HepG2 (cell line): ENCODE data around the gene NMRAL1. TPM values are rescaled to one million over a fixed set of nuclear protein-coding genes. Genes with fewer than 3 reads are reported as not detected.

ENCODE experiments used
- ATAC-seq: fragments of 200-7000 bp; cut with Tn5 transposase; 3 replicates; pipeline ENCODE4 v1.9.1; 2020; ENCODE audit warnings: mild to moderate bottlenecking, moderate library complexity
- BruUV-seq: library from RNA; stranded (reverse); fragments of 400-500 nt; replicated peaks from 2 replicates; lab custom pipeline; 2021; lab: Mats Ljungman, UMichigan
- CTCF ChIA-PET: fragments of 300-600 bp; formaldehyde crosslinking; extraction: SDS; loops from one replicate; lab custom pipeline; 2021; ENCODE audit warnings: low total read pairs, inconsistent platforms, low intra/inter-chr PET ratio; lab: Yijun Ruan, JAX
- POLR2A ChIA-PET: fragments of 350-600 bp; sonication (Branson Sonifier 250); formaldehyde crosslinking; loops from one replicate; lab custom pipeline; 2020; ENCODE audit warnings: antibody characterized with exemption, inconsistent platforms; lab: Yijun Ruan, JAX
- DNase-seq: peaks from one replicate; pipeline ENCODE4 v3.0.0-alpha.2; 2015; ENCODE audit warnings: low spot score
- FAIRE-seq: peaks from 3 replicates; lab custom pipeline; 2011; peaks lifted over from hg19 to GRCh38; lab: Jason Lieb, UNC
- H2AFZ ChIP-seq: one replicate; pipeline ENCODE4 v1.6.1; 2011; ENCODE audit warnings: low read length, inconsistent platforms
- H3K27ac ChIP-seq: fragments of 300-600 bp; 3 replicates; pipeline ENCODE4 v1.8.0; 2011; ENCODE audit warnings: mixed run types, mild to moderate bottlenecking, mixed read lengths, low read length, inconsistent platforms; ENCODE audit not compliant: insufficient read depth; ENCODE audit errors: extremely low read length
- H3K27me3 ChIP-seq, 2 experiments: fragments of 200-600 bp in 1 of 2; 2 replicates in 1 of 2; 3 replicates in 1 of 2; pipeline versions ENCODE4 v1.6.0 to v1.8.0; 2011; ENCODE audit warnings: low read length in 2 of 2, mild to moderate bottlenecking in 2 of 2, moderate library complexity in 2 of 2, inconsistent platforms in 1 of 2; ENCODE audit not compliant: insufficient read depth in 2 of 2, control insufficient read depth in 1 of 2
- H3K36me3 ChIP-seq, 2 experiments: fragments of 200-600 bp in 1 of 2; replicated peaks in 1 of 2; 2 replicates in 1 of 2; 3 replicates in 1 of 2; pipeline versions ENCODE4 v1.5.1 to v1.8.0; 2011; ENCODE audit warnings: low read length in 2 of 2, inconsistent platforms in 1 of 2; ENCODE audit not compliant: insufficient read depth in 2 of 2, control insufficient read depth in 1 of 2
- H3K4me1 ChIP-seq: 2 replicates; pipeline ENCODE4 v1.5.1; 2012; ENCODE audit warnings: low read length, inconsistent platforms; ENCODE audit not compliant: insufficient read depth
- H3K4me2 ChIP-seq: 2 replicates; pipeline ENCODE4 v1.6.0; 2011; ENCODE audit warnings: low read depth, low read length, inconsistent platforms
- H3K4me3 ChIP-seq, 3 experiments: fragments of 200-600 bp in 1 of 3; sonication (generic), shearing (Covaris generic) in 1 of 3; replicated peaks in 1 of 3; 2 replicates each; pipeline ENCODE4 v1.5.1; 2011 to 2016; ENCODE audit warnings: low read length in 3 of 3, inconsistent platforms in 2 of 3, low read depth in 2 of 3, mild to moderate bottlenecking in 2 of 3, control low read depth in 1 of 3, mixed read lengths in 1 of 3; ENCODE audit not compliant: insufficient read depth in 1 of 3
- H3K79me2 ChIP-seq: one replicate; pipeline ENCODE4 v1.6.1; 2011; ENCODE audit warnings: low read length, inconsistent platforms; ENCODE audit not compliant: insufficient read depth
- H3K9ac ChIP-seq: 2 replicates; pipeline ENCODE4 v1.6.0; 2011; ENCODE audit warnings: mild to moderate bottlenecking, low read depth, low read length, inconsistent platforms; ENCODE audit not compliant: insufficient read depth
- H3K9me3 ChIP-seq: 2 replicates; pipeline ENCODE4 v1.5.1; 2012; ENCODE audit warnings: mild to moderate bottlenecking, low read length
- H4K20me1 ChIP-seq: 2 replicates; pipeline ENCODE4 v1.6.0; 2011; ENCODE audit warnings: inconsistent platforms, mild to moderate bottlenecking, low read length, moderate library complexity; ENCODE audit not compliant: insufficient read depth
- CEBPB ChIP-seq: IDR thresholded peaks from 2 replicates; pipeline ENCODE4 v1.6.1; 2011; ENCODE audit warnings: low read depth, low read length, improper control_type of control experiment, borderline replicate concordance
- ETV6 ChIP-seq: sonication (generic); formaldehyde crosslinking; conservative IDR thresholded peaks from 2 replicates; pipeline ENCODE4 v1.4.0; 2020; ENCODE audit warnings: missing genetic modification reagents
- FOSL2 ChIP-seq: sonication (generic); formaldehyde crosslinking; IDR thresholded peaks from 2 replicates; pipeline ENCODE4 v1.4.0; 2020; ENCODE audit warnings: missing genetic modification reagents
- IRF2 ChIP-seq: IDR thresholded peaks from 2 replicates; pipeline ENCODE4 v1.6.1; 2018; ENCODE audit warnings: missing genetic modification reagents, missing compliant biosample characterization
- MTF1 ChIP-seq: sonication (generic); formaldehyde crosslinking; IDR thresholded peaks from 2 replicates; pipeline ENCODE4 v1.5.0; 2020; ENCODE audit warnings: missing genetic modification reagents
- NCOA2 ChIP-seq: sonication (generic); formaldehyde crosslinking; IDR thresholded peaks from 2 replicates; pipeline ENCODE4 v1.8.0; 2022; ENCODE audit warnings: inconsistent platforms
- POLR2AphosphoS2 ChIP-seq: IDR thresholded peaks from 2 replicates; pipeline ENCODE4 v1.6.1; 2011; ENCODE audit warnings: low read depth, low read length, improper control_type of control experiment
- ZFAT ChIP-seq: sonication (generic); formaldehyde crosslinking; conservative IDR thresholded peaks from 2 replicates; pipeline ENCODE4 v1.8.1; 2023; ENCODE audit warnings: missing genetic modification reagents, inconsistent platforms
- ZNF326 ChIP-seq: sonication (generic); formaldehyde crosslinking; IDR thresholded peaks from 2 replicates; pipeline ENCODE4 v1.4.0; 2020; ENCODE audit warnings: missing genetic modification reagents, borderline replicate concordance
- ZNF333 ChIP-seq: sonication (generic); formaldehyde crosslinking; IDR thresholded peaks from 2 replicates; pipeline ENCODE4 v1.4.0; 2020; ENCODE audit warnings: mild to moderate bottlenecking, missing genetic modification reagents, borderline replicate concordance
- ZNF546 ChIP-seq: sonication (generic); formaldehyde crosslinking; conservative IDR thresholded peaks from 2 replicates; pipeline ENCODE4 v1.8.1; 2023; ENCODE audit warnings: mild to moderate bottlenecking, missing genetic modification reagents
- ZSCAN9 ChIP-seq: IDR thresholded peaks from 2 replicates; pipeline ENCODE4 v1.6.1; 2016; ENCODE audit warnings: borderline replicate concordance
- WGBS: methylation state at CpG from one replicate; pipeline ENCODE4 v1.1.6; 2017; ENCODE audit warnings: low lambda C conversion rate; 5-methylcytosine and 5-hydroxymethylcytosine counted together
- in situ Hi-C: cut with HindIII; loops from 2 replicates; pipeline ENCODE4 v1.10.0; 2017; ENCODE audit warnings: low pct_unique_long_range_greater_than_20kb; ENCODE audit not compliant: extremely low pct_ligation_motif_present
- intact Hi-C: fragments of 100-400 bp; cut with micrococcal nuclease; formaldehyde crosslinking; loops from one replicate; pipeline ENCODE4 v1.10.0; 2022; ENCODE audit not compliant: unreplicated experiment
- polyA plus RNA-seq, 8 experiments: library from polyadenylated mRNA; depleted of rRNA in 3 of 8; stranded (reverse) in 7 of 8; unstranded in 1 of 8; fragments of >200 nt; fragmentation: Illumina TruSeq in 4 of 8; extraction: Trizol in 4 of 8; gene quantifications; 2 replicates each; pipeline versions ENCODE4 v1.2.1 to v1.2.3, GENCODE V29; 2011 to 2016; ENCODE audit warnings: low read depth in 4 of 8, missing spikeins in 1 of 8, mixed read lengths in 1 of 8; ENCODE audit not compliant: insufficient read depth in 1 of 8
- total RNA-seq, 5 experiments: library from RNA; depleted of rRNA; stranded (reverse); fragments of >200 nt; fragmentation: Illumina TruSeq; extraction: Trizol; gene quantifications; 2 replicates each; pipeline ENCODE4 v1.2.3, GENCODE V29; 2016; ENCODE audit warnings: low read depth in 1 of 5
- TF ChIP-seq, protein P1 (sequence below): sonication (generic); formaldehyde crosslinking; conservative IDR thresholded peaks from 2 replicates; pipeline ENCODE4 v1.8.0; 2022; ENCODE audit warnings: missing genetic modification reagents
- TF ChIP-seq, protein P2 (sequence below): sonication (generic); formaldehyde crosslinking; IDR thresholded peaks from 2 replicates; pipeline ENCODE4 v1.9.0; 2021; ENCODE audit warnings: missing genetic modification reagents, borderline replicate concordance
- TF ChIP-seq, protein P3 (sequence below): sonication (generic); formaldehyde crosslinking; IDR thresholded peaks from 2 replicates; pipeline ENCODE4 v1.4.0; 2020; ENCODE audit warnings: missing genetic modification reagents, mild to moderate bottlenecking, borderline replicate concordance
- TF ChIP-seq, protein P4 (sequence below): sonication (generic); formaldehyde crosslinking; IDR thresholded peaks from 2 replicates; pipeline ENCODE4 v1.5.1; 2020; ENCODE audit warnings: missing genetic modification reagents, mild to moderate bottlenecking, borderline replicate concordance

Gene NMRAL1
- total and polyA plus RNA-seq, 2 of the 13 experiments (the other 11 are each of a cell fraction or from before 2014, with no cell fraction given), result 30.8 to 33.1 TPM

DNA sequence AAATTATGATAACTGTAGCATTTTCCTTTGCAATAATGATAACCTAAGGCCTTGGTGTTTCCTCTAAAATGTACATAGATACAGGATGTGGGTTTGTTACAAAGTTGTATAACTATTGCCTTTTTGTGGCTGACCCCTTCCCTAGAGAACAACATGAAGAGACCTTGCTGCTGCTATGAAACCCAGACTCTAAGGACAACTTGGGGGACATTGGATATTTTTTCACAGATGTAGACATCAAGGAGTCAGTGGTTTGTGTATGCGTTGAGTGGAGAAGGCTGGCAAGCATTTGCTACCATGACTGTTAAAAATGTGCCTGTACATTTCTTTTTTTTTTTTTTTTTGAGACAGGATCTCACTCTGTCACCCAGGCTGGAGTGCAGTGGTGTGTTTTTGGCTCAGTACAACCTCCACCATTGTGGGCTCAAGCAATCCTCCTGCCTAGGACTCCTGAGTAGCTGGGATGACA is 14.1 kb upstream of the NMRAL1 start:
- Histone ChIP-seq H3K79me2 (peaks cover 15% of the 10 kb centered on the region), H3K9ac (no peak overlapping the region), H3K4me2 (no peak overlapping the region), H3K4me3 (no peak overlapping the region), H3K36me3 (peaks cover 3 to 18% of the 10 kb centered on the region in 2 experiments; a peak in 4 of 5 replicates), H2AFZ (no peak overlapping the region), H4K20me1 (no peaks in the 10 kb centered on the region), H3K27me3 (no peaks in the 10 kb centered on the region), H3K27ac (no peak overlapping the region), H3K9me3 (no peaks in the 10 kb centered on the region), H3K4me1 (peaks cover 20% of the 10 kb centered on the region)
- DNase-seq (no peak), ATAC-seq (no peak), FAIRE-seq (no peak)
- ChIA-PET POLR2A (interaction anchor here (0.6 to 1.0 kb wide), 2 partner anchors 12 to 13 kb away, joined by 4 to 5 read pairs; partner anchors contain the start of gene HMOX2), CTCF (no interaction called here)
- no TSS peak for BruUV-seq
- intact Hi-C loops (no loop called here), in situ Hi-C loops (no loop called here)
- WGBS, result 80% methylated on average over 1 of the region's 1 CpG
- TF ChIP-seq ZNF326 (CRISPR knock-in tag), result no peak
- TF ChIP-seq POLR2AphosphoS2, result no peak
- no peak for TF ChIP-seq ZNF546 (CRISPR knock-in tag)
- TF ChIP-seq CEBPB, result no peak
- no peak for TF ChIP-seq NCOA2 (CRISPR knock-in tag)
- no peak for TF ChIP-seq ZNF333
- TF ChIP-seq, protein P1, sequence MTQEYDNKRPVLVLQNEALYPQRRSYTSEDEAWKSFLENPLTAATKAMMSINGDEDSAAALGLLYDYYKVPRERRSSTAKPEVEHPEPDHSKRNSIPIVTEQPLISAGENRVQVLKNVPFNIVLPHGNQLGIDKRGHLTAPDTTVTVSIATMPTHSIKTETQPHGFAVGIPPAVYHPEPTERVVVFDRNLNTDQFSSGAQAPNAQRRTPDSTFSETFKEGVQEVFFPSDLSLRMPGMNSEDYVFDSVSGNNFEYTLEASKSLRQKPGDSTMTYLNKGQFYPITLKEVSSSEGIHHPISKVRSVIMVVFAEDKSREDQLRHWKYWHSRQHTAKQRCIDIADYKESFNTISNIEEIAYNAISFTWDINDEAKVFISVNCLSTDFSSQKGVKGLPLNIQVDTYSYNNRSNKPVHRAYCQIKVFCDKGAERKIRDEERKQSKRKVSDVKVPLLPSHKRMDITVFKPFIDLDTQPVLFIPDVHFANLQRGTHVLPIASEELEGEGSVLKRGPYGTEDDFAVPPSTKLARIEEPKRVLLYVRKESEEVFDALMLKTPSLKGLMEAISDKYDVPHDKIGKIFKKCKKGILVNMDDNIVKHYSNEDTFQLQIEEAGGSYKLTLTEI (CRISPR knock-in tag), result no peak
- TF ChIP-seq, protein P2, sequence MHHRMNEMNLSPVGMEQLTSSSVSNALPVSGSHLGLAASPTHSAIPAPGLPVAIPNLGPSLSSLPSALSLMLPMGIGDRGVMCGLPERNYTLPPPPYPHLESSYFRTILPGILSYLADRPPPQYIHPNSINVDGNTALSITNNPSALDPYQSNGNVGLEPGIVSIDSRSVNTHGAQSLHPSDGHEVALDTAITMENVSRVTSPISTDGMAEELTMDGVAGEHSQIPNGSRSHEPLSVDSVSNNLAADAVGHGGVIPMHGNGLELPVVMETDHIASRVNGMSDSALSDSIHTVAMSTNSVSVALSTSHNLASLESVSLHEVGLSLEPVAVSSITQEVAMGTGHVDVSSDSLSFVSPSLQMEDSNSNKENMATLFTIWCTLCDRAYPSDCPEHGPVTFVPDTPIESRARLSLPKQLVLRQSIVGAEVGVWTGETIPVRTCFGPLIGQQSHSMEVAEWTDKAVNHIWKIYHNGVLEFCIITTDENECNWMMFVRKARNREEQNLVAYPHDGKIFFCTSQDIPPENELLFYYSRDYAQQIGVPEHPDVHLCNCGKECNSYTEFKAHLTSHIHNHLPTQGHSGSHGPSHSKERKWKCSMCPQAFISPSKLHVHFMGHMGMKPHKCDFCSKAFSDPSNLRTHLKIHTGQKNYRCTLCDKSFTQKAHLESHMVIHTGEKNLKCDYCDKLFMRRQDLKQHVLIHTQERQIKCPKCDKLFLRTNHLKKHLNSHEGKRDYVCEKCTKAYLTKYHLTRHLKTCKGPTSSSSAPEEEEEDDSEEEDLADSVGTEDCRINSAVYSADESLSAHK (CRISPR knock-in tag), result no peak
- TF ChIP-seq IRF2, result no peak
- no peak for TF ChIP-seq ZSCAN9
- TF ChIP-seq, protein P3, sequence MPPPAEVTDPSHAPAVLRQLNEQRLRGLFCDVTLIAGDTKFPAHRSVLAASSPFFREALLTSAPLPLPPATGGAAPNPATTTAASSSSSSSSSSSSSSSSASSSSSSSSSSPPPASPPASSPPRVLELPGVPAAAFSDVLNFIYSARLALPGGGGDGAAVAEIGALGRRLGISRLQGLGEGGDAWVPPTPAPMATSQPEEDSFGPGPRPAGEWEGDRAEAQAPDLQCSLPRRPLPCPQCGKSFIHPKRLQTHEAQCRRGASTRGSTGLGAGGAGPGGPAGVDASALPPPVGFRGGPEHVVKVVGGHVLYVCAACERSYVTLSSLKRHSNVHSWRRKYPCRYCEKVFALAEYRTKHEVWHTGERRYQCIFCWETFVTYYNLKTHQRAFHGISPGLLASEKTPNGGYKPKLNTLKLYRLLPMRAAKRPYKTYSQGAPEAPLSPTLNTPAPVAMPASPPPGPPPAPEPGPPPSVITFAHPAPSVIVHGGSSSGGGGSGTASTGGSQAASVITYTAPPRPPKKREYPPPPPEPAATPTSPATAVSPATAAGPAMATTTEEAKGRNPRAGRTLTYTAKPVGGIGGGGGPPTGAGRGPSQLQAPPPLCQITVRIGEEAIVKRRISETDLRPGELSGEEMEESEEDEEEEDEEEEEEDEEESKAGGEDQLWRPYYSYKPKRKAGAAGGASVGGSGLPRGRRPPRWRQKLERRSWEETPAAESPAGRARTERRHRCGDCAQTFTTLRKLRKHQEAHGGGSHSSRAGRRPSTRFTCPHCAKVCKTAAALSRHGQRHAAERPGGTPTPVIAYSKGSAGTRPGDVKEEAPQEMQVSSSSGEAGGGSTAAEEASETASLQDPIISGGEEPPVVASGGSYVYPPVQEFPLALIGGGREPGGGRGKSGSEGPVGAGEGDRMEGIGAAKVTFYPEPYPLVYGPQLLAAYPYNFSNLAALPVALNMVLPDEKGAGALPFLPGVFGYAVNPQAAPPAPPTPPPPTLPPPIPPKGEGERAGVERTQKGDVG, result no peak
- no peak for TF ChIP-seq ETV6
- no peak for TF ChIP-seq FOSL2
- TF ChIP-seq ZFAT (CRISPR knock-in tag), result no peak
- TF ChIP-seq, protein P4, sequence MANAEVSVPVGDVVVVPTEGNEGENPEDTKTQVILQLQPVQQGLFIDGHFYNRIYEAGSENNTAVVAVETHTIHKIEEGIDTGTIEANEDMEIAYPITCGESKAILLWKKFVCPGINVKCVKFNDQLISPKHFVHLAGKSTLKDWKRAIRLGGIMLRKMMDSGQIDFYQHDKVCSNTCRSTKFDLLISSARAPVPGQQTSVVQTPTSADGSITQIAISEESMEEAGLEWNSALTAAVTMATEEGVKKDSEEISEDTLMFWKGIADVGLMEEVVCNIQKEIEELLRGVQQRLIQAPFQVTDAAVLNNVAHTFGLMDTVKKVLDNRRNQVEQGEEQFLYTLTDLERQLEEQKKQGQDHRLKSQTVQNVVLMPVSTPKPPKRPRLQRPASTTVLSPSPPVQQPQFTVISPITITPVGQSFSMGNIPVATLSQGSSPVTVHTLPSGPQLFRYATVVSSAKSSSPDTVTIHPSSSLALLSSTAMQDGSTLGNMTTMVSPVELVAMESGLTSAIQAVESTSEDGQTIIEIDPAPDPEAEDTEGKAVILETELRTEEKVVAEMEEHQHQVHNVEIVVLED (CRISPR knock-in tag), result no peak
- TF ChIP-seq MTF1 (CRISPR knock-in tag), result no peak
